ENCODE results near the gene SP1. TPM values are rescaled to one million over a fixed set of nuclear protein-coding genes. Genes with fewer than 3 reads are reported as not detected.

Gene SP1
- total RNA-seq, 1 experiment from 2014 or later: 76.8 TPM

- DNase-seq: no peak
- Histone ChIP-seq H3K27me3 (ENCODE audit: insufficient read depth, low read length) (no peaks in the 10 kb centered on the region; the same call in 1 of the 2 replicates), H3K27ac (ENCODE audit: insufficient read length, low read depth, low read length) (no peak overlapping the region), H3K4me2 (ENCODE audit: insufficient read depth, insufficient read length, low read length) (no peak overlapping the region), H4K91ac (ENCODE audit: insufficient read length, low read depth, low read length) (no peak overlapping the region), H2BK12ac (ENCODE audit: insufficient read length, low read depth, low read length) (no peak overlapping the region), H3K18ac (ENCODE audit: insufficient read length, low read depth, low read length) (no peak overlapping the region), H3K23me2 (ENCODE audit: insufficient read length, low read depth, low read length, poor library complexity, severe bottlenecking) (no peaks in the 10 kb centered on the region), H3K79me1 (ENCODE audit: insufficient read depth, low read depth, low read length, poor library complexity, severe bottlenecking) (no peaks in the 10 kb centered on the region), H2BK15ac (ENCODE audit: low read depth, low read length) (no peak overlapping the region), H2AK5ac (ENCODE audit: insufficient read length, low read length) (no peak overlapping the region), H3K14ac (ENCODE audit: insufficient read depth, low read length) (no peak overlapping the region), H2AFZ (ENCODE audit: low read length) (no peak overlapping the region), H3K9ac (ENCODE audit: extremely low read depth, insufficient read length, low read length) (no peak overlapping the region), H4K20me1 (ENCODE audit: control insufficient read depth, insufficient read depth, insufficient read length) (no peaks in the 10 kb centered on the region), H3K56ac (ENCODE audit: insufficient read length, low read depth, low read length) (no peak overlapping the region), H3K4ac (ENCODE audit: low read depth, low read length) (no peak overlapping the region), H2BK120ac (ENCODE audit: low read depth, low read length, poor library complexity, severe bottlenecking) (no peak overlapping the region), H3K79me2 (ENCODE audit: insufficient read depth, low read length) (no peaks in the 10 kb centered on the region), H3T11ph (ENCODE audit: low read length) (no peak overlapping the region), H3K23ac (ENCODE audit: insufficient read length, low read depth, low read length) (no peak overlapping the region), H2BK20ac (ENCODE audit: low read depth, low read length, poor library complexity, severe bottlenecking) (no peak overlapping the region), H2BK5ac (ENCODE audit: insufficient read length, low read length) (no peak overlapping the region), H4K8ac (replicated peaks; ENCODE audit: insufficient read length, low read depth, low read length) (no peak overlapping the region), H4K5ac (ENCODE audit: insufficient read length, low read depth, low read length) (no peak overlapping the region), H3K9me3 (ENCODE audit: control insufficient read depth, low read depth, low read length) (no peaks in the 10 kb centered on the region), H3K4me1 (ENCODE audit: insufficient read depth, low read length) (no peaks in the 10 kb centered on the region; the same call in 1 of the 2 replicates)
- H3K36me3 Mint-ChIP-seq (ENCODE audit: insufficient read depth in 1 of 3, low read depth in 3 of 3): peaks cover 20 to 53% (median 53%) of the 10 kb centered on the region in 3 experiments; a peak in 6 of 7 replicates
- peaks cover 14% of the 10 kb centered on the region in 2 experiments for H3K4me1 Mint-ChIP-seq
- no peak for TF ChIP-seq CTCF (conservative IDR thresholded peaks at IDR 0.05)
- H3K9me3 Mint-ChIP-seq: no peaks in the 10 kb centered on the region
- no peaks in the 10 kb centered on the region for H3K27me3 Mint-ChIP-seq (ENCODE audit: low read depth)
- WGBS (ENCODE audit: extremely low coverage, insufficient read length, low lambda C conversion rate): no CpG with 5 or more reads among the region's 5 CpGs
- H3K27ac Mint-ChIP-seq: no peak overlapping the region
- H3K4me3 Mint-ChIP-seq: no peak overlapping the region
Measured at GRCh38 chr12:53410951-53411350, 31.0 kb downstream of the SP1 start.

Data from H9 (cell line).